Vagina (tissue), 2 donors: ENCODE measurements around the gene ATP6V1C2.

Experiments used
- CTCF ChIP-seq, 3 experiments: fragments of 450-650 bp in 2 of 3; fragments of 200-600 bp in 1 of 3; sonication (generic) in 1 of 3; IDR thresholded peaks; one replicate each; pipeline ENCODE4 v1.5.1; 2017 to 2019; ENCODE audit warnings: antibody characterized with exemption in 3 of 3, mild to moderate bottlenecking in 2 of 3, moderate library complexity in 2 of 3
- POLR2A ChIP-seq, 2 donors: fragments of 450-650 bp; IDR thresholded peaks; one replicate each; pipeline ENCODE4 v1.6.1; 2017; ENCODE audit warnings: antibody characterized with exemption in 2 of 2, mild to moderate bottlenecking in 2 of 2, moderate library complexity in 2 of 2
- POLR2AphosphoS5 ChIP-seq, 2 donors: sonication (generic); formaldehyde crosslinking; IDR thresholded peaks; one replicate each; pipeline ENCODE4 v1.9.0; 2017; ENCODE audit warnings: antibody characterized with exemption in 2 of 2, mild to moderate bottlenecking in 2 of 2, low read depth in 1 of 2; ENCODE audit not compliant: insufficient read depth in 1 of 2

- no peak for TF ChIP-seq CTCF (IDR thresholded peaks at IDR 0.05)
- TF ChIP-seq POLR2A (IDR thresholded peaks at IDR 0.05), result no peak
- no peak for TF ChIP-seq POLR2AphosphoS5 (IDR thresholded peaks at IDR 0.05; ENCODE audit: insufficient read depth in 1 of 2, low read depth in 1 of 2)
These were observed 459 bp upstream of the ATP6V1C2 start for GRCh38 chr2:10720947-10721395.
